ENCODE measurements around the gene CLSTN2. TPM values are rescaled to one million over a fixed set of nuclear protein-coding genes. Genes with fewer than 3 reads are reported as not detected.

Gene CLSTN2
- total and polyA plus RNA-seq, 2 of the 8 experiments (the other 6 are each of a cell fraction or from before 2014, with no cell fraction given): 0.39 to 0.52 TPM

DNA sequence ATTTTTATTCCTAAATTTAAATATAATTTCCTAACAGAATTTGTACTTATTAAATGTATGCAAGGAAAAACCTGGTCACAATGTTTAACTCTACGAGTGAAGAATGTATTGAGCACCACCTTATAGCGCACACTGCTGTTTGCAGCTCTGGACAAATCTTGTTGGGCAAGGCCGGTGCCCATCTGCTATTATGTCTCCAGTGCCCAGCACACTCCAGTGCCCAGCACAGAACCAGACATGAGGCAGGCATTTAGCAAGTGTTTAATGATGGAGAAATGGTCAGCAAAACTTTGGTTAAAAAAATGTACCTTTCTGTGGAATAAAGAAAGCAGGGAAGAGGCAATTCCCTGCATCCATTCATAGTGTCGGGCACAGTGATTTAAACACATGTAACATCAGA is 488.2 kb downstream of the CLSTN2 start:
- H2BK20ac ChIP-seq (ENCODE audit: low read length): peak overlapping the region; percentile 99; the same call in 1 of the 2 replicates
- no peak for FAIRE-seq
- no peaks in the 10 kb centered on the region for H3K9me3 ChIP-seq (ENCODE audit: insufficient read depth in 2 of 2, low read depth in 1 of 2, low read length in 1 of 2)
- peak overlapping the region; percentile 10 for H4K5ac ChIP-seq (ENCODE audit: insufficient read length, low read depth, low read length)
- H3K56ac ChIP-seq (replicated peaks; ENCODE audit: insufficient read length, low read depth, low read length): no peak overlapping the region
- H2BK15ac ChIP-seq (ENCODE audit: low read length): no peak overlapping the region
- H3K4ac ChIP-seq (replicated peaks; ENCODE audit: insufficient read length, low read depth, low read length): peak overlapping the region; percentile 48
- H3K79me1 ChIP-seq (ENCODE audit: low read depth, low read length): no peaks in the 10 kb centered on the region
- H2BK12ac ChIP-seq (ENCODE audit: low read depth, low read length): no peak overlapping the region
- H3K9ac ChIP-seq (replicated peaks in 1 of 4; ENCODE audit: extremely low read depth in 1 of 4, low read depth in 3 of 4, low read length in 3 of 4): no peak overlapping the region; a peak in 1 of 7 replicates
- no peak overlapping the region for H3K4me3 ChIP-seq (ENCODE audit: extremely low read depth in 1 of 4, insufficient read depth in 2 of 4, low read depth in 3 of 4, low read length in 4 of 4)
- no peak overlapping the region for H3K4me2 ChIP-seq (ENCODE audit: insufficient read depth in 1 of 2, low read depth in 2 of 2, low read length in 2 of 2)
- WGBS, 2 experiments (ENCODE audit: extremely low coverage in 1 of 2, insufficient coverage in 1 of 2, insufficient read length in 1 of 2, insufficient replicate concordance in 2 of 2, low coverage in 1 of 2, low lambda C conversion rate in 2 of 2, missing lambda C conversion rate in 1 of 2): 92% methylated on average over 4 of the region's 4 CpGs; no CpG with 5 or more reads in 1 of the 2 experiments
- H3K23ac ChIP-seq (ENCODE audit: insufficient read length): no peak overlapping the region
- no peaks in the 10 kb centered on the region for H3K79me2 ChIP-seq (ENCODE audit: control insufficient read depth in 1 of 2, insufficient read depth in 2 of 2, low read length in 2 of 2)
- H3K14ac ChIP-seq (ENCODE audit: insufficient read length): no peak overlapping the region
- H2AFZ ChIP-seq (ENCODE audit: low read length): no peak overlapping the region
- H4K8ac ChIP-seq (ENCODE audit: extremely low read depth, insufficient read depth, low read length): no peak overlapping the region
- ChIA-PET CTCF (ENCODE audit: partially characterized antibody) (interaction anchor here (0.7 to 2.7 kb wide), 2 partner anchors 11 to 508 kb away, joined by 3 to 7 read pairs; no protein-coding TSS in a partner anchor), POLR2A (ENCODE audit: partially characterized antibody) (no interaction called here)
- peak overlapping the region; percentile 75 for H3K27ac ChIP-seq (ENCODE audit: low read depth, low read length)
- H3K27me3 ChIP-seq (replicated peaks in 1 of 4; ENCODE audit: control insufficient read depth in 3 of 4, extremely low read depth in 1 of 4, insufficient read depth in 3 of 4, low read length in 3 of 4): no peaks in the 10 kb centered on the region
- peak overlapping the region; percentile 99; the same call in 1 of the 2 replicates for H2BK5ac ChIP-seq (ENCODE audit: low read depth, low read length)
- H4K20me1 ChIP-seq (replicated peaks in 1 of 2; ENCODE audit: control insufficient read depth in 1 of 2, insufficient read depth in 2 of 2, low read length in 2 of 2): no peaks in the 10 kb centered on the region
- peak overlapping the region; percentile 91 for H2BK120ac ChIP-seq (replicated peaks; ENCODE audit: low read depth, low read length)
- H3K23me2 ChIP-seq (ENCODE audit: low read depth, low read length): no peaks in the 10 kb centered on the region; the same call in 1 of the 2 replicates
- H4K91ac ChIP-seq (replicated peaks; ENCODE audit: insufficient read length, low read length): peak overlapping the region; percentile 75
- H3K36me3 ChIP-seq (ENCODE audit: control insufficient read depth in 2 of 4, insufficient read depth in 4 of 4, low read length in 3 of 4): no peaks in the 10 kb centered on the region
- peak overlapping the region; percentile 93 for H3K18ac ChIP-seq (ENCODE audit: extremely low read depth, low read length)
- H2AK5ac ChIP-seq (ENCODE audit: low read depth, low read length): no peak overlapping the region; the same call in 1 of the 2 replicates
- H3K4me1 ChIP-seq (replicated peaks in 1 of 4; ENCODE audit: control insufficient read depth in 3 of 4, insufficient read depth in 4 of 4, low read length in 3 of 4): peaks cover 0 to 3% (median 0%) of the 10 kb centered on the region in 4 experiments; a peak in 2 of 7 replicates
- no peak for DNase-seq (ENCODE audit: low read depth in 1 of 2, low spot score in 2 of 2)
- TF ChIP-seq GABPA (IDR thresholded peaks at IDR 0.05; ENCODE audit: borderline replicate concordance, insufficient read depth, low read length): no peak
- TF ChIP-seq BACH1 (IDR thresholded peaks at IDR 0.05; ENCODE audit: low read length): no peak
- no peak for TF ChIP-seq SIN3A (conservative IDR thresholded peaks at IDR 0.05 in 1 of 2, IDR thresholded peaks at IDR 0.05 in 1 of 2; ENCODE audit: low read depth in 1 of 2, low read length in 2 of 2)
- TF ChIP-seq, protein P1, sequence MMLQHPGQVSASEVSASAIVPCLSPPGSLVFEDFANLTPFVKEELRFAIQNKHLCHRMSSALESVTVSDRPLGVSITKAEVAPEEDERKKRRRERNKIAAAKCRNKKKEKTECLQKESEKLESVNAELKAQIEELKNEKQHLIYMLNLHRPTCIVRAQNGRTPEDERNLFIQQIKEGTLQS (IDR thresholded peaks at IDR 0.05; ENCODE audit: insufficient read depth, low read depth, low read length): no peak
- TF ChIP-seq PHF8 (conservative IDR thresholded peaks at IDR 0.05; ENCODE audit: low read depth, low read length): no peak
- TF ChIP-seq SP4 (IDR thresholded peaks at IDR 0.05; ENCODE audit: low read length): no peak
- TF ChIP-seq, protein P2, sequence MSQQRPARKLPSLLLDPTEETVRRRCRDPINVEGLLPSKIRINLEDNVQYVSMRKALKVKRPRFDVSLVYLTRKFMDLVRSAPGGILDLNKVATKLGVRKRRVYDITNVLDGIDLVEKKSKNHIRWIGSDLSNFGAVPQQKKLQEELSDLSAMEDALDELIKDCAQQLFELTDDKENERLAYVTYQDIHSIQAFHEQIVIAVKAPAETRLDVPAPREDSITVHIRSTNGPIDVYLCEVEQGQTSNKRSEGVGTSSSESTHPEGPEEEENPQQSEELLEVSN (IDR thresholded peaks at IDR 0.05): no peak
- TF ChIP-seq MAFK (IDR thresholded peaks at IDR 0.05; ENCODE audit: low read depth, low read length): no peak
- no peak for TF ChIP-seq GTF2F1 (IDR thresholded peaks at IDR 0.05; ENCODE audit: borderline replicate concordance, low read depth, low read length)
- no peak for TF ChIP-seq SRF (IDR thresholded peaks at IDR 0.05; ENCODE audit: low read depth, low read length)
- no peak for TF ChIP-seq JUND (IDR thresholded peaks at IDR 0.05; ENCODE audit: low read length)
- TF ChIP-seq CREB1 (IDR thresholded peaks at IDR 0.05): no peak
- TF ChIP-seq RAD21 (IDR thresholded peaks at IDR 0.05 in 1 of 2, conservative IDR thresholded peaks at IDR 0.05 in 1 of 2; ENCODE audit: low read depth in 2 of 2, low read length in 2 of 2): no peak

Measured in H1 (cell line).